Measurements from ENCODE around the gene A1BG.

A1BG gene, protein sequence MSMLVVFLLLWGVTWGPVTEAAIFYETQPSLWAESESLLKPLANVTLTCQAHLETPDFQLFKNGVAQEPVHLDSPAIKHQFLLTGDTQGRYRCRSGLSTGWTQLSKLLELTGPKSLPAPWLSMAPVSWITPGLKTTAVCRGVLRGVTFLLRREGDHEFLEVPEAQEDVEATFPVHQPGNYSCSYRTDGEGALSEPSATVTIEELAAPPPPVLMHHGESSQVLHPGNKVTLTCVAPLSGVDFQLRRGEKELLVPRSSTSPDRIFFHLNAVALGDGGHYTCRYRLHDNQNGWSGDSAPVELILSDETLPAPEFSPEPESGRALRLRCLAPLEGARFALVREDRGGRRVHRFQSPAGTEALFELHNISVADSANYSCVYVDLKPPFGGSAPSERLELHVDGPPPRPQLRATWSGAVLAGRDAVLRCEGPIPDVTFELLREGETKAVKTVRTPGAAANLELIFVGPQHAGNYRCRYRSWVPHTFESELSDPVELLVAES

DNA sequence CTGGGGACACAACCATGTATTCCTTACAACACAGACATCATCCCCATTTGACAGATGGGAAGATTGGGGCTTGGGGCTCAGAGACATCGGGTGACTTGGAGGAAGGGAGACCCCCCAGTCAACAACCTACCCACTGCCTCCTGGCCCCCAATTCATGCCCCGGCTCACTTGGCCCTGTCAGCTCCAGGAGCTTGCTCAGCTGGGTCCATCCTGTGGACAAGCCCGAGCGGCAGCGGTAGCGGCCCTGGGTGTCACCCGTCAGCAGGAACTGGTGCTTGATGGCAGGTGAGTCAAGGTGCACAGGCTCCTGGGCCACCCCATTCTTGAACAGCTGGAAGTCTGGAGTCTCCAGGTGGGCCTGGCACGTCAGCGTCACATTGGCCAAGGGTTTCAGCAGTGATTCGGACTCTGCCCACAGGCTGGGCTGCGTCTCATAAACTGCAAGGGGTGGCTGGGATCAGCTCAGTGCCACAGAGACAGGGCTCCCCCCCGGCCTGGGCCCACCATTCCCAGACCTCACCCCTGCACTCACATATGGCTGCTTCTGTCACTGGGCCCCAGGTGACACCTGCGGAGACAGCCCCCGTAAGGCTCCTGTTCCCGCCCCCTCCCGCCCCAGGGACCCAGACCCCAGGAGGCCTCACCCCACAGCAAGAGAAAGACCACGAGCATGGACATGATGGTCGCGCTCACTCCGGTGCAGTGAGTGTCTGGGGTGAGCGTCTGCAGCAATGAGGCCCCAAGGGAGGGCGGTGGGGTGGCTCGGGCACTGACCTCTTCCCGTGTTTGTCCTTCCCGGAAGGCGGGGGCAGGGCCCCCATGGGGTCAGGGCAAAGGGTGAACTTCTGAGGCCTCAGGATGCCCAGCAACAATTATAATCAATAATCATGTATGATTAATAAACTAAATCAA is at the start of gene A1BG:
Gene A1BG, minus strand, starts transcription at position 733 of the 912 bp plus-strand sequence. Its CDS starts 55 bp downstream, at position 678.
- FAIRE-seq, result no peak
- no peak for DNase-seq (ENCODE audit: low spot score)

DNA sequence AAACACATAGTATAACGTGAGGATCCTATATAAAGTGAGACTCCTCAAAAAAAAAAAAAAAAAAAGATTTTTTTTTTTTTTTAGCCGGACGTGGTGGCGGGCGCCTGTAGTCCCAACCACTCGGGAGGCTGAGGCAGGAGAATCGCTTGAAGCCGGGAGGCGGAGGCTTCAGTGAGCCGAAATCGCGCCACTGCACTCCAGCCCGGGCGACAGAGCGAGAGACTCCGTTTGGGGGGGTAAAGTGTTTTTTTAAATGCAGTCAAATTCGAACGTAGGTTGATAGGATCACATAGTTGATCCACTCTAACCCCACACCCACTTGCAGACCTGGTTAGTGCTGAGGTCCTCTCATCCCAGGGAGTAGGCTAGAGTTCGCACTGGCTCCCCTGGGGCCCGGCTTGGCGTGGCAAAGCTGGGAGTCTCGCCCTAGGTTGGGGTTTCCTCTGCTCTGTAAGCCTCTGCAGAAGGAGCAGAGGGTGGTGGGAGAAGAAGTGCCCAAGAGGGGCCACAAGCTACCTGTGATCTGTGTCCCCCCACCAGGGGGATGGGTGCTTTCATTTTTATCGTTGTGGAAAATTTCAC is 48.6 kb upstream of the A1BG start:
- FAIRE-seq (no peak), DNase-seq (ENCODE audit: low spot score) (no peak)

DNA sequence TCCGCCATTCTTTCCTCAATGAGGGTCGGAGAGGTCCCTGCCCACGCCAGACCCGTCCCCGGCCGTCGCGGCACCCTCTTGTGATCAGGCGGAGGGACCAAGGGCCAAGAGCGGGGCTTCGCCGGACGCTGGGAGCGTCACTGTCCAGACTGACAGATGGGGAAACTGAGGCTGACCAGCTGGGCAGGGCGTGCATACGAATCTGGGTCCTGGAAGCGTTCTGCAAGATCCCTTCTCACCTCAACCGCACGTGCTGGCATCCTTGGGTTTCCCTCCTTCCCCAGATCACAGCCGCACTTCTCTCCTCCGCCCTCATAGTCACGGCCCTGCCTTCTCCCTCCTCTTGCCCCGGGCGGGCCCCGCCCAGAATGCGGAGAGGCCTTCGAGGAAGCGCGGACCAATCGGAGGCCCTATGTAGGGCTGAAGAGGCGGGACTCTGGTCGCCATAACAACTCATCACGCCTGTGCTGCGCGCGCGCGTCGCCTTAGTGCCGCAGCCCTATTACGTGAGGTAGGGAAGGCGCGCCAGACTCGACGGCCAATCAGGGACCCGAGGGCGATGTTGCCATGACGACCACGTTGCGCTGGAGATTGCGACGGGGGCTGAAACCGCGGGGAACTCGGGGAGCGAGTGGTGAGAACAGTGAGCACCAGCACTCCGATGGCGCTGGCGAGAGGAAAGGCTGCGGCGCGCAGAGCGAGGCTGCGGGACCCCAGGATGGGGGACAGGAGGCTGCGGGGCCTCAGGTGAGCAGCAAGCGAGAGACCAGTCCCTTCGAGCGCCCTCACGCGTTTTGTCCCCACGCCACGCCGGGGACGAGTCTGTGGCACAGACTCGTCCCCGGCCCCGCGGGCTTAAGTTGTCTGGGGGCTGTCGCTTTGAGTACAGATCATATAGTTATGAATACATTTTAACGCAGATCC is 47.9 kb upstream of the A1BG start:
- peak; percentile 85 for FAIRE-seq
- peak; percentile 96 for DNase-seq (ENCODE audit: low spot score)

DNA sequence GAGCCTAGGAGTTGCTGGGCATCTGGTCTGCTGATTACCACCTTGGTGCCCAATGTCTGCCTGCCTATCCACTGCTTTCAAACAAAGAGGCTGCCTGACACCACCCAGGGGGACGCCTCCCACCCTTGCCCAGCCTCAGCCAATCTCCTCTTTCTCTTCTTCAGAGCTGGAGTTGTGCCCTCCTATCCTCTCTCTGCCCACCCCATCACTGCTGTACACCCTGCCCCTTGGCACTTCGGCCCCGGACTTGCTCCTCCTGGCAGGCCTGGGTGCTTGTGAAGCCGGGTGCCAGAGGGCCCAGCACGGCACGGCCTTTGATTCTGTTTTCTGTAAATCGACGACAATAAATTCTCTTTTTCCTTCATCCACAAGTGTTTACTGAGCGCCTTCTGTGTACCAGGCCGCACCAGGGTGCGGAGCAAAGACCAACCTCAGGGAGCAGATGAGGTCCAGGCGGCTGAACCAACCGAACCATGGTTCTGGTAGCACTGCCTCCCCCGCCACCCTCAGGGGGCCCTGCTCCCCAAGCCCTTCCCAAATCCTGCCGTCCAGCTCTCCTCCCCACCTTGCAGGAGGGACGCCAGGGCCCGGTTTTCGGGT is 47.1 kb upstream of the A1BG start:
- FAIRE-seq (no peak), DNase-seq (ENCODE audit: low spot score) (no peak)

DNA sequence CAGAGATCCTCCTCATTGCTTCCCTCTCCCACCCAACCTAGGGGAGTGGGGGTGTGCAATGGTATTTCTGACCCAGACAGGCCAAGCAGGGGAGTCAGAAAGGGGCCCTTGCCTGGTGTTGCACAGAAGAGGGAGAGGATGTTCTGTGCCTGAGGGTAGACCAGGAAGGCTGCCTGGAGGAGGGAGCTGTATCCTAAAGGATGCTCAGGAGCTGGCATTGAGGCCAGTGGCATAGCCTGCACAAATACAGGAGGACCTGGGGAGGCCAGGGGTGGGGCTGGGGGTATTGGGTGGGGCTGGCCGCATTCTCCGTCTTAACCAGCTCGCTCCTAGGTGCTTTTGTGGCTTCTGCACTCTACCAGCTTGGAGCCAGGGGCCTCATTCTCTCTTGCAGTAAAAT is 46.6 kb upstream of the A1BG start:
- FAIRE-seq (no peak), DNase-seq (ENCODE audit: low spot score) (no peak)

DNA sequence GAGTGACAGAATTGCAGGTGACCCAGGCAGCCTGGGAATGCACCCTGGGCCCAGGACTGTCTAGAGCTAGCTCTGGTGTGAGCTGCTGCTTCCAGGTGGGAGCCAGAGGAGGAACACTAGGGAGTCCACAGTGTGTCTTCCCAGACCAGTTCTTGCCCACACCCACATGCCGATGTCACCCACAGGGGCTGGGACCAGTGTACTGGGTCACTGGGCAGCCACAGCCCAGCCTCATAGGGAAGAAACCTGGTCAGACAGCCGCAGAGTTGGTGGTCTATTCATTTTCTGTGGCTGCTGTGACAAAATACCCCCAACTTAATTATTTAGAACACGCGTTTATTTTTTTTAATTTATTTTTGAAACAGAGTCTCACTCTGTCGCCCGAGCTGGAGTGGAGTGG is 45.3 kb upstream of the A1BG start:
- DNase-seq (ENCODE audit: low spot score) (no peak), FAIRE-seq (no peak)

DNA sequence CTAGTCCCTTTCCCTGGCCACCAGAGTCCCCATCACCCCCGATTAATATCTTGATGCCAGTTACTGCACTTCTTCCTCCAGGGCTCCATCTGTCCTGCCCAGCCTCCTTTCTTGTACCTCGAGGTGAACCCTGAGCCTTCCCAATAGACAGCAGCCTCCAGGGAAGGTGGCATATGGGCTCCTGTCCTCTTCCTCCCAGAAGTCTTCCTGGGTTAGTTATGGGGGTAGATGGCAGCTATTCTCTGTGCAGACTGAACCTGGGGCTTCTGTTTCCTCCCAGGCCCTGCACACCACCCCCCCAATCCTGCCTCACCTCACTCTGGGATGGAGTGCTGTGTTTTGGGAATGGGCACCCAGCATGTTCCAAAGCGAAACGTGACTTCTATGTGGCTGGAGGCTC is 44.8 kb upstream of the A1BG start:
- DNase-seq (ENCODE audit: low spot score), result no peak
- FAIRE-seq, result no peak

DNA sequence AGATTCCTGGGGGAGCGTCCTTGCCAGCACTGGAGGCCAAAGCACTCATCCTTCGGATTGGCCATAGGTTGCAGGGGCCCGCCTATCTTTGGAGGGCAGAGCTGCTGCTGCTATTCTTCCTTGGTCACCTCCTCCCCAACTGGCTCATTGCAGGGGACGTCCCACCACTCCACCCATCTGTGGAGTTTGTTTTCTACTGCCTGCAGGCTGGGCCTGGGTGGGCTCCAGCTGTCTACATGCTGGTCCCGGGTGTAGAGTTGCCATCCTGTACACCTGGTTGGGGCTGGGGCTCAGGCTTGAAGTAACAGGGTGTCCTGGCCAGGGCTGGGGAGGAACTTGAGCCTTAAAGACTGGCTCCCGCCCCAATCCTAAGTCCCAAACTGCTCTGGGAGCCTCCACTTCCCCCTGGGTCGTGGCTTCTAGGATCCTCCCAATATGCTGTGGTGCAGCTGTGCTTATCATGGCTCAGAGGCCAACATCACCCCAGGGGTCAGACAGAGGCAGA is 44.3 kb upstream of the A1BG start:
- FAIRE-seq (no peak), DNase-seq (ENCODE audit: low spot score) (no peak)

DNA sequence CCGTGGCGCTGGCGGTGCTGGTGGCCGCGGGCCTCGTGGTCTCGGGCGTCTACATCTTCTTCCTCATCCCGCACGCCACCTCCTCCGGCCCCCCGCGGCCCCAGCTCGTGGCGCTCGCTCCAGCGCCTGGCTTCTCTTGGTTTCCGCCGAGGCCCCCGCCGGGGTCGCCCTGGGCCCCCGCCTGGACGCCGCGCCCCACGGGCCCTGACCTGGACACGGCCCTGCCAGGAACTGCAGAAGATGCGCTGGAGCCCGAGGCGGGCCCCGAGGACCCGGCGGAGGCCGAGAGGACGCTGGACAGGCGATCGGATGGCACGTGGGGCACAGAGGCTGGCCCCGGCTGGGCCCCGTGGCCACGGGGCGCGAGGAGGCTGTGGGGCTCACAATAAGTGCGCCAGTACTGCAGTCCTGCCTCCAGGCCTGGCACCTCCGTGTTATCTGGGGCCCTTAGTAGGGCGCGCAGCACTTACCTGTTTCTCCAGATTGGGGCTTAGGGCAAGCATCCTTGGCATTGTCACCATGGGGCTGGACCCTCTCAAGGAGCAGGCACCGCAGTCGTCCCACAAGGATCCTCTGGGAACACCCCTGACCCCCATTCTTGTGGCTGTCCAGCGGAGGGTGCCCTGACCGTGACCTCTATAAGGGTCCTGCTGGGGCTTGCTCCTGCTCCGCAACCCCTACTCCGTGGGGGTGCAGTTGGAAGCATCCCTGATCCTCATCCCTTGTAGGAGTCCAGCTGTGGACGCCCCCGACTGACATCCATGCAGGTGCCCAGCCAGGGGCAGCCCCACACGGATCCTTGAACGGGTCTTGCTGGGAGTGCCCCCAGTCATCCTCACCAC is 43.6 kb upstream of the A1BG start:
- DNase-seq (ENCODE audit: low spot score) (no peak), FAIRE-seq (no peak)

DNA sequence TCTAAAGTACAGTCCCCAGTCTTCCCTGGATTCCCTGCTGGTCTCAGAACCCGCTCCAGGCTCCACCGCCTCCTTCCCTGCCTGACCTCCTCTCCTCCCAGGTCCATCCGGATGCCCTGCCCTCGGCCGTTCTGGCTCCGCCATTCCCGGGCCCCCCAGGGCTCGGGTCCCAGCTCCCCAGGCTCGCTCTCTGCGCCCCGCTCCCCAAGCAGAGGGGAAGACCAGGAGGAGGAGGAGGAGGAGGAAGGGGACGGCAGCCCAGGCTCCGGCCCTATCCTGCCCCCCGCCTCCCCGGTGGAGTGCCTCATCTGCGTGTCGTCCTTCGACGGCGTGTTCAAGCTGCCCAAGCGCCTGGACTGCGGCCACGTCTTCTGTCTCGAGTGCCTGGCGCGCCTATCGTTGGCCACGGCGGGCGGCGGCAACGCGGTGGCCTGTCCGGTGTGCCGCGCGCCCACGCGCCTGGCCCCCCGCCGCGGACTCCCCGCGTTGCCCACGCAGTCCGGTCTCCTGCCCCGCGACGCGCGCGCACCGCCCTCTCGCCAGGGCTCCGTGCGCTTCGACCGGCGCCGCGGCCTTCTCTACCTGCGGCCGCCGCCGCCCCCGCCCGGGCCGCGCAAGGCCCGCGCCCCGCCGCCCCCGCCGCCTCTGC is 42.8 kb upstream of the A1BG start:
- DNase-seq (ENCODE audit: low spot score) (no peak), FAIRE-seq (no peak)

DNA sequence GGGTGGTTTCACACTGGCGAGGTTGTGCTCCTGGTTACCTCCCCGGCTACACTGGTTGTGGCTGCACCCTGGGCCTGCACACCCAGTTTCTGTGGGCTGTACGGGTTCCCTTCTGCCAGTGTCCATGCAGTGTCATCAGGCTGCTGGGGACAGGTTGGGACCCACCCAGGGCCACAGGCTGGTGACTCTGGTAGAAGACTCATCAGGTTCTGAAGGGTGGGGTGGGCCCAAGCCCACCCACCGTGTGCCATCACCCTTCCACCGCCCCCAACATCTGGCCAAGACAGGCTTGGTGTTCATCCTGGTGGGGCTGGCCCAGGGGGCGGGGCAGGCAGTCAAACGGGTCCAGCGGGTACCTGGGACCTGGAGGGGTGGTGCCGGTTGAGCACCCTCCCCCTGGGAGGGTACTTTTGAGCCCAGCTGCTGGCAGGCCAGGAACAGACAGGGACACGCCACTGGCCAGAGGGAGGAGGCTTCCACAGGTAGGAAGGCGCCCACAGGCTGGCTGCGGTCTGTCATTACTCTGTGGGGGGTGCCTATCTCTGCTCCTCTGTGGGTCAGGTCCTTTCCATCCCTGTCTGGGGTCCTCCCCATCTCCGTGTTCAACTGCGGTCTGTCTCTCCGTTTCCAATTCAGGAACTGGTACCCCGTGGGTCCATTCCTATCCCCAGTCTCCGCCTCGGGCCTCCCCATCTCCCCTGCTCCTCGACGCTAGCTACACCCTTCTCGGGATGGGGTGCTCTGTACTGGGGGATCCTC is 42.1 kb upstream of the A1BG start, which contains the start of gene RNF225:
Gene RNF225, plus strand, starts transcription at position 437 of the 759 bp plus-strand sequence. CDS start 434 bp downstream, outside the sequence.
- DNase-seq (ENCODE audit: low spot score), result peak; percentile 18
- no peak for FAIRE-seq

DNA sequence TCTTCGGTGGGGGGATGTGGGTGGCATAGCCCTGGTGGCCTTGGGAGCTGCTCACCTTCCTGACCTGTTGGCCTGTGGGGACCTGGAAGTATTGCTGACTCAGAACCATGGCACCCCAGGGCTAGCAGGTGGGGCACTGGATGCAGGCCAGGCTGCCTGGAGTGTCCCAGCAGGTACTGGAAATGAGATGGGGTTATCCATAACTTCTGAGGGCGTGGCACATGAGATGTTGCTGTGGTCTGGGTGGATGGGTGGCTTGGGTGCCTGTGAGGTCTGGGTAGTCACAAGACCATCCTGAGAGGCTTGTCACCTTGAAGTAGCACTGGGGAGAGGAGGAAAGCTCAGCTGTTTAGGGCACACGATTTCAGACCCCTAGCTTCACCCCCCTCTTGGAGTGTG is 41.5 kb upstream of the A1BG start:
- no peak for DNase-seq (ENCODE audit: low spot score)
- no peak for FAIRE-seq

DNA sequence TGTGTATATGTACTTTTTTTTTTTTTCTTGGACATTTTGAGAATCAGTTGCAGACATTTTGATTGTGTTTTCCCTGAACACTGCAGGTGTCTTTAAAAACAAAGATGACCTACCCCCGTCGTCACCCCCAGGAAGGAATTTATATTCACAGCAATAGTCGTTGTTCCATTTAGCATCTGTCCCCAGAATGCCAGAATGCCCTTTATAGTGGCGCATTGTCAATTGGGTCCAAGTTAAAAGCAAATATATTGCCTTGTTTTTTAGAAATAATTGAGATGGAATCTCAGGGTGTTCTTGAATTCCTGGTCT is 40.4 kb upstream of the A1BG start:
- no peak for DNase-seq (ENCODE audit: low spot score)
- no peak for FAIRE-seq

DNA sequence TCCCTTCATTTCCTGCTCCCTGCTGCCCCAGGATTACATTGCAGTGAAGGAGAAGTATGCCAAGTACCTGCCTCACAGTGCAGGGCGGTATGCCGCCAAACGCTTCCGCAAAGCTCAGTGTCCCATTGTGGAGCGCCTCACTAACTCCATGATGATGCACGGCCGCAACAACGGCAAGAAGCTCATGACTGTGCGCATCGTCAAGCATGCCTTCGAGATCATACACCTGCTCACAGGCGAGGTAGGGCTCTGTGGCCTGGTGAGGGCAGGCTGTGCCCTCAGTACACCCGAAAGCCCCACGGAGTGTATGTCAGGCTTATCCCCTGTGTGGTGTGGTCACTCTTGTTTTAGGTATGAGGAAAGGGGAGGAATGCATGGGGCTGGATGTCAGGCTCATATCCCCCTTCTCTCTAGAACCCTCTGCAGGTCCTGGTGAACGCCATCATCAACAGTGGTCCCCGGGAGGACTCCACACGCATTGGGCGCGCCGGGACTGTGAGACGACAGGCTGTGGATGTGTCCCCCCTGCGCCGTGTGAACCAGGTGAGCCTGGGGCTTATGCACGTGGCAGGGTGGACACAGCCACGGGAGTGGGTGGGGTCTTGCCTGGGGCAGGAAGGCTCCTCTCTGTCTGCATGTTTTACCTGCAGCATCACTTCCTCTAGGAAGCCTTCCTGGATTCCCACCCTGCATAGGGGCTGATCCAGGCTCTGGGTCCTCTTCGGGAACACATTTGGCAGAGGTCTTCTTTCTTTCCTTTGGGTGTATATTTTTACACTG is 39.8 kb upstream of the A1BG start:
- DNase-seq (ENCODE audit: low spot score) (no peak), FAIRE-seq (no peak)

DNA sequence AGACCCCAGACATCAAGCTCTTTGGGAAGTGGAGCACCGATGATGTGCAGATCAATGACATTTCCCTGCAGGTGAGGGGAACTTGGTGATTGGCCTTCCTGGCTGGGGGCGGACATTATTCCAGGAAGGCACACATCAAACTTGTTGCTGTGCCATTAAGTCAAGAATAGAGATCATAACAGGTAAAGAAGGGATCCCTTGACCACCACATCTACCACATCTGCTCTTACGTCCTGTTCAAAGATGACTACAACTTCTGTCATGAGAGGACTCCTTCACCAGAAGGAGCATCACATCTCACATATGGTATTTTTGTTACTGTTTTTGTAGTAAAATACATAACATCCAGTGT is 34.9 kb upstream of the A1BG start:
- no peak for DNase-seq (ENCODE audit: low spot score)
- no peak for FAIRE-seq

DNA sequence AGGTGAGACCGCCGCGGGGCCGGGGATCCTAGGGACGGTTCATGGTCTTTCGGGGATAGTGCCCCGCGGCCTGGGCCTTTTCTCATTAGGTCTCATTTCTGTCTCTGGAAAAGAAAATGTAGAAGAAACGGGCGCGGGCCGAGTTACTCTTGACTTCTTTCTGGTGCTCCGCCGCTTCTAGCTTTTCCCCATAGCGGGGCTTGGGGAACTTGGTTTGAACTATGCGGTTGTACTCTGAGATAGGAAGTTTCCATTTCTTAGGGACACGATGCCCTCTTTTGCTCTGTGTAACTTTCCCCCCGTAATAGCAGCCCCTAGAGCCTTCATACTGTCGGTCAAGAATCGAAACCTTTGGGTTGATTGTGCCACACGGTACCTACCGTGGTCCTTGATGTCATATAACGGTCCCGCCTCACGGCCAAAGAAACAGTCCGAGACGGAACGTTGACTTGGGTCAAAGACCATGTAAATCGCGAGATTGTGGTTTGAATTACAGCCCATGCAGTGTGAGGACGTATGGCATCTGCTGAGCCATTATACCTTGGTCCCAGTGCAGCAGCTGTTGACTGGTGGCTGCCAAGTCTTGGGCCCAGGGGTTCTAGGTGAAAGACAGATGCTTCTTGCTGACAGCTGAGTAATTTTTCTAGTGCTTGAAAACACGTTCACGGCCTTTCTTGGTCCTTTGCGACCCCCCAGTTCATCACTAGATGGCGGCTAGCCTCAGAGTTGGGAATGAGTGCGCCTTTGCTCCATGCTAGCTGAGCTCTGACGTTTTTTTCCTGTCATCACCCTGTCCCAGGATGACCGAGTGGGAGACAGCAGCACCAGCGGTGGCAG is 34.3 kb upstream of the A1BG start:
- no peak for DNase-seq (ENCODE audit: low spot score)
- no peak for FAIRE-seq
